ENCODE data around the gene ZBTB20. TPM values are rescaled to one million over a fixed set of nuclear protein-coding genes. Genes with fewer than 3 reads are reported as not detected.
A peak's percentile ranks its signal among the peaks of the same experiment; 100 is the strongest.

Gene ZBTB20
- total and polyA plus RNA-seq, 10 of the 15 experiments (the other 5 are each of a cell fraction or from before 2014, with no cell fraction given): 0.20 to 5.5 (median 2.2) TPM

DNA sequence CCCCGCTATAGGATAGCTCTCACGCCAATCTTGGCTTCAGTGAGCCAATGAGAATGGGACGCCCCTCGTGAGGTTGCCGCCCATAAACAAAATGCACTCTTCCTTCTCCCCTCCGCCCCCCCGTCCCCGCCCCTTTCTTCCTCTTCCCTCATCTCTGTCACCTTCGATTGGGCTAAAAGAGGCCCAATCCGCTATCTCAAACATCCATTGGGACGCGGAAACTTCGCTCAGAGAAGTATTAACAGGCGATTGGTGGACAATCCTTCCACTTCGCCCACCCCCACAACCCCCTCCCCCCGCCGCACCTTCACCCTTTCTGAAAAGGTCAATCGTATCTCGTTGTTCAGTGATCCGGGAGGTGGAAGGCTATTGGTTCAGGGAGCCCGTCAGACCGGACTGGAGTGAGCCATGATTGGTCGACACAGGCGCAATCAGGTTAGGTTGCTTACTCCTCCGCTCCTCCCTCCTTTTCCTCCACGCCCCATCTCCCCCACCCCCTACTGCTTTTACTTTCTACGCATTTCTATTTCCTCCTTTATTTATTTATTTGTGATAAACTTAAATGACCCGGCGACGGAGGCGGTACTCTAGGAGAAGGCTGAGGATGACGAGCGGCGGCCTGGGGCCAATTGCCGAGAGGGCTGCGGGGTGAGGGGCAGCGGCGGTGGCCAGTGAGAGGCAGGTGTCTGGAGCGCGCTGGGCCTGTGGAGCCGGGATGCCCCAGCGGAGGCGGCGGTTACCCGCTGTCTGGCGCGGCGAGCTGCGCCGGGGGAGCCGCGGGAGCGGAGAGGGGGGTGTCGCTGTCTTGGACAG is 447 bp upstream of the ZBTB20 start:
- WGBS (ENCODE audit: insufficient coverage, insufficient replicate concordance, low lambda C conversion rate, missing lambda C conversion rate): 1% methylated on average over 36 of the region's 54 CpGs
- Histone ChIP-seq H3K4me2 (ENCODE audit: control insufficient read depth, insufficient read depth) (peak overlapping the region; percentile 58; the same call in 1 of the 2 replicates), H3K9ac (ENCODE audit: control insufficient read depth, insufficient read depth, low read length) (peak overlapping the region; percentile 78), H3K27ac (ENCODE audit: control insufficient read depth, insufficient read depth) (peak overlapping the region; percentile 84), H3K36me3 (ENCODE audit: control insufficient read depth in 2 of 2, insufficient read depth in 2 of 2, low read length in 1 of 2) (no peaks in the 10 kb centered on the region), H3K79me2 (ENCODE audit: control insufficient read depth, insufficient read depth, low read length) (peaks cover 2% of the 10 kb centered on the region), H2AFZ (ENCODE audit: control insufficient read depth, low read depth, low read length) (peak overlapping the region; percentile 86), H4K20me1 (ENCODE audit: control insufficient read depth, insufficient read depth) (no peaks in the 10 kb centered on the region), H3K27me3 (replicated peaks in 1 of 2; ENCODE audit: control insufficient read depth in 2 of 2, insufficient read depth in 2 of 2, low read length in 1 of 2) (no peaks in the 10 kb centered on the region), H3K9me3 (replicated peaks; ENCODE audit: control insufficient read depth, insufficient read depth, low read length) (no peaks in the 10 kb centered on the region), H3K4me1 (ENCODE audit: control insufficient read depth, insufficient read depth, low read length) (no peaks in the 10 kb centered on the region), H3K4me3 (peak overlapping the region; percentile 85)
- SMC1A ChIA-PET (ENCODE audit: uncharacterized antibody, unreplicated experiment): interaction anchor here (1.2 kb wide), 1 partner anchor 11 kb away, joined by 3 read pairs; no protein-coding TSS in a partner anchor
- CTCF ChIA-PET: interaction anchor here (1.1 to 1.5 kb wide), 2 partner anchors 36 to 39 kb away, joined by 3 to 5 read pairs; no protein-coding TSS in a partner anchor
- POLR2A ChIA-PET: interaction anchor here (0.6 kb wide), 1 partner anchor 803 kb away, joined by 4 read pairs; no protein-coding TSS in a partner anchor
- ATAC-seq (peak; percentile 90), FAIRE-seq (peak; percentile 100), DNase-seq (ENCODE audit: low read depth, low spot score) (peak; percentile 99)
- intact Hi-C loops (cut with micrococcal nuclease; ENCODE audit: unreplicated experiment) (loop anchor here (2.0 kb wide), 1 partner anchor 511 kb away; no protein-coding TSS in a partner anchor), in situ Hi-C loops (cut with MboI) (no loop called here)
- no TSS peak for BruUV-seq (replicated peaks)
- RAD21 ChIA-PET (ENCODE audit: unreplicated experiment): interaction anchor here (1.3 to 1.7 kb wide), 3 partner anchors 11 to 40 kb away, joined by 4 read pairs; no protein-coding TSS in a partner anchor
- TF ChIP-seq RAD21 (IDR thresholded peaks at IDR 0.05; ENCODE audit: insufficient read depth, low read depth, low read length): no peak
- peak; percentile 52 for TF ChIP-seq NFYA (IDR thresholded peaks at IDR 0.05; ENCODE audit: borderline replicate concordance, low read depth, low read length)
- TF ChIP-seq SUPT20H (IDR thresholded peaks at IDR 0.05; ENCODE audit: borderline replicate concordance, control insufficient read depth, low read depth, low read length): no peak
- no peak for TF ChIP-seq TCF12 (IDR thresholded peaks at IDR 0.05; ENCODE audit: low read depth, low read length)
- TF ChIP-seq TBL1XR1 (IDR thresholded peaks at IDR 0.05; ENCODE audit: low read depth, low read length): peak; percentile 75
- TF ChIP-seq, protein P1, sequence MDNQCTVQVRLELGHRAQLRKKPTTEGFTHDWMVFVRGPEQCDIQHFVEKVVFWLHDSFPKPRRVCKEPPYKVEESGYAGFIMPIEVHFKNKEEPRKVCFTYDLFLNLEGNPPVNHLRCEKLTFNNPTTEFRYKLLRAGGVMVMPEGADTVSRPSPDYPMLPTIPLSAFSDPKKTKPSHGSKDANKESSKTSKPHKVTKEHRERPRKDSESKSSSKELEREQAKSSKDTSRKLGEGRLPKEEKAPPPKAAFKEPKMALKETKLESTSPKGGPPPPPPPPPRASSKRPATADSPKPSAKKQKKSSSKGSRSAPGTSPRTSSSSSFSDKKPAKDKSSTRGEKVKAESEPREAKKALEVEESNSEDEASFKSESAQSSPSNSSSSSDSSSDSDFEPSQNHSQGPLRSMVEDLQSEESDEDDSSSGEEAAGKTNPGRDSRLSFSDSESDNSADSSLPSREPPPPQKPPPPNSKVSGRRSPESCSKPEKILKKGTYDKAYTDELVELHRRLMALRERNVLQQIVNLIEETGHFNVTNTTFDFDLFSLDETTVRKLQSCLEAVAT (IDR thresholded peaks at IDR 0.05): no peak
- no peak for TF ChIP-seq HDGF (IDR thresholded peaks at IDR 0.05)
- no peak for TF ChIP-seq SMC3 (IDR thresholded peaks at IDR 0.05; ENCODE audit: borderline replicate concordance, low read length)
- TF ChIP-seq ETV6 (conservative IDR thresholded peaks at IDR 0.05 in 1 of 2, IDR thresholded peaks at IDR 0.05 in 1 of 2; ENCODE audit: borderline replicate concordance in 1 of 2, low read depth in 1 of 2): peak in 1 of 2 experiments; percentile 36; a peak in 1 of 4 replicates
- no peak for TF ChIP-seq CEBPB (IDR thresholded peaks at IDR 0.05; ENCODE audit: borderline replicate concordance in 1 of 2, low read depth in 2 of 2, low read length in 2 of 2)
- TF ChIP-seq FOXM1 (IDR thresholded peaks at IDR 0.05; ENCODE audit: low read depth, low read length): 0 out of 2 replicates have a peak, but pooled peaks have one; percentile 9
- TF ChIP-seq, protein P2, sequence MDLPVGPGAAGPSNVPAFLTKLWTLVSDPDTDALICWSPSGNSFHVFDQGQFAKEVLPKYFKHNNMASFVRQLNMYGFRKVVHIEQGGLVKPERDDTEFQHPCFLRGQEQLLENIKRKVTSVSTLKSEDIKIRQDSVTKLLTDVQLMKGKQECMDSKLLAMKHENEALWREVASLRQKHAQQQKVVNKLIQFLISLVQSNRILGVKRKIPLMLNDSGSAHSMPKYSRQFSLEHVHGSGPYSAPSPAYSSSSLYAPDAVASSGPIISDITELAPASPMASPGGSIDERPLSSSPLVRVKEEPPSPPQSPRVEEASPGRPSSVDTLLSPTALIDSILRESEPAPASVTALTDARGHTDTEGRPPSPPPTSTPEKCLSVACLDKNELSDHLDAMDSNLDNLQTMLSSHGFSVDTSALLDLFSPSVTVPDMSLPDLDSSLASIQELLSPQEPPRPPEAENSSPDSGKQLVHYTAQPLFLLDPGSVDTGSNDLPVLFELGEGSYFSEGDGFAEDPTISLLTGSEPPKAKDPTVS (IDR thresholded peaks at IDR 0.05; ENCODE audit: low read depth, low read length): no peak
- TF ChIP-seq, protein P3, sequence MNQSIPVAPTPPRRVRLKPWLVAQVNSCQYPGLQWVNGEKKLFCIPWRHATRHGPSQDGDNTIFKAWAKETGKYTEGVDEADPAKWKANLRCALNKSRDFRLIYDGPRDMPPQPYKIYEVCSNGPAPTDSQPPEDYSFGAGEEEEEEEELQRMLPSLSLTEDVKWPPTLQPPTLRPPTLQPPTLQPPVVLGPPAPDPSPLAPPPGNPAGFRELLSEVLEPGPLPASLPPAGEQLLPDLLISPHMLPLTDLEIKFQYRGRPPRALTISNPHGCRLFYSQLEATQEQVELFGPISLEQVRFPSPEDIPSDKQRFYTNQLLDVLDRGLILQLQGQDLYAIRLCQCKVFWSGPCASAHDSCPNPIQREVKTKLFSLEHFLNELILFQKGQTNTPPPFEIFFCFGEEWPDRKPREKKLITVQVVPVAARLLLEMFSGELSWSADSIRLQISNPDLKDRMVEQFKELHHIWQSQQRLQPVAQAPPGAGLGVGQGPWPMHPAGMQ (IDR thresholded peaks at IDR 0.05; ENCODE audit: borderline replicate concordance): no peak
- TF ChIP-seq GATAD2B (conservative IDR thresholded peaks at IDR 0.05; ENCODE audit: low read depth): peak; percentile 76
- no peak for TF ChIP-seq SIX5 (IDR thresholded peaks at IDR 0.05; ENCODE audit: low read depth, low read length, severe bottlenecking)
